Gastrocnemius medialis (tissue), 4 donors: Measurements from ENCODE around the gene DMD. TPM values are rescaled to one million over a fixed set of nuclear protein-coding genes. Genes with fewer than 3 reads are reported as not detected.

Source experiments
- ATAC-seq, 2 donors: fragments of 150-250 bp; one replicate each; pipeline ENCODE4 v1.9.1; 2016
- DNase-seq, 2 donors: peaks; one replicate each; pipeline ENCODE4 v3.0.0-alpha.2; 2019
- H3K27ac ChIP-seq, 4 donors: fragments of 200-600 bp; sonication (generic); 1 replicate in 1 of 4; 2 replicates in 3 of 4; pipeline ENCODE4 v1.5.1; 2016 to 2018; ENCODE audit warnings: mild to moderate bottlenecking in 2 of 4, moderate library complexity in 1 of 4
- H3K27me3 ChIP-seq, 3 donors: fragments of 200-600 bp; sonication (generic) in 2 of 3; 1 replicate in 1 of 3; 2 replicates in 2 of 3; pipeline versions ENCODE4 v1.5.1 to v1.6.0; 2016 to 2019; ENCODE audit warnings: mild to moderate bottlenecking in 1 of 3, moderate library complexity in 1 of 3
- H3K36me3 ChIP-seq, 2 donors: fragments of 200-600 bp; sonication (generic) in 1 of 2; one replicate each; pipeline ENCODE4 v1.5.1; 2017 to 2018
- H3K4me1 ChIP-seq, 2 donors: fragments of 200-600 bp; sonication (generic) in 1 of 2; one replicate each; pipeline ENCODE4 v1.5.1; 2016 to 2017; ENCODE audit warnings: mild to moderate bottlenecking in 2 of 2
- H3K4me3 ChIP-seq, 4 donors: fragments of 200-600 bp; sonication (generic) in 3 of 4; 1 replicate in 1 of 4; 2 replicates in 3 of 4; pipeline ENCODE4 v1.5.1; 2016 to 2019; ENCODE audit warnings: mild to moderate bottlenecking in 2 of 4
- H3K9me3 ChIP-seq, 3 donors: fragments of 200-600 bp; sonication (generic) in 2 of 3; 1 replicate in 1 of 3; 2 replicates in 2 of 3; pipeline ENCODE4 v1.5.1; 2016 to 2019
- CTCF ChIP-seq, 5 experiments: fragments of 450-650 bp in 3 of 5; fragments of 200-600 bp in 2 of 5; sonication (generic) in 2 of 5; IDR thresholded peaks in 4 of 5; conservative IDR thresholded peaks in 1 of 5; 1 replicate in 4 of 5; 2 replicates in 1 of 5; pipeline ENCODE4 v1.5.1; 2016 to 2019; ENCODE audit warnings: antibody characterized with exemption in 5 of 5, mild to moderate bottlenecking in 3 of 5, moderate library complexity in 3 of 5
- POLR2A ChIP-seq, 2 donors: fragments of 450-650 bp; IDR thresholded peaks; one replicate each; pipeline ENCODE4 v1.6.1; 2017; ENCODE audit warnings: antibody characterized with exemption in 2 of 2, mild to moderate bottlenecking in 2 of 2, moderate library complexity in 2 of 2
- in situ Hi-C, 4 donors: fragments of 200-750 bp; cut with MboI; loops; one replicate each; pipeline versions ENCODE4 v1.15.0 to v1.8.0; 2017; ENCODE audit warnings: low sequenced_read_pairs in 4 of 4
- intact Hi-C: fragments of 100-400 bp; cut with DNase I; formaldehyde crosslinking; loops from one replicate; pipeline ENCODE4 v1.15.1; 2023; ENCODE audit warnings: low total_unique reads
- total RNA-seq, 4 donors: library from RNA; depleted of rRNA; stranded (reverse); fragments of >200 nt; gene quantifications; one replicate each; pipeline versions ENCODE4 v1.1.0 to v1.2.3, GENCODE V29; 2016

Gene DMD
- total RNA-seq, 4 donors from 2014 or later = 53.5 to 201 (median 98.9) TPM

- DNase-seq (no peak), ATAC-seq (no peak)
- intact Hi-C loops = no loop called here
- Histone ChIP-seq H3K27me3 (no peaks in the 10 kb centered on the region), H3K4me1 (no peaks in the 10 kb centered on the region), H3K9me3 (no peaks in the 10 kb centered on the region), H3K27ac (no peak overlapping the region), H3K4me3 (no peak overlapping the region), H3K36me3 (no peaks in the 10 kb centered on the region)
- no peak for TF ChIP-seq POLR2A (IDR thresholded peaks at IDR 0.05)
- no peak for TF ChIP-seq CTCF (IDR thresholded peaks at IDR 0.05 in 4 of 5, conservative IDR thresholded peaks at IDR 0.05 in 1 of 5)
- in situ Hi-C loops = no loop called here
Observed at GRCh38 chrX:32280921-32281320, 930.4 kb downstream of the DMD start.

GRCh38 chrX:32280489-32280888 is 930.9 kb downstream of the DMD start:
- ATAC-seq = no peak
- no peak overlapping the region for H3K4me3 ChIP-seq
- no peaks in the 10 kb centered on the region for H3K4me1 ChIP-seq
- in situ Hi-C loops = no loop called here
- no peak for TF ChIP-seq CTCF (IDR thresholded peaks at IDR 0.05 in 4 of 5, conservative IDR thresholded peaks at IDR 0.05 in 1 of 5)
- TF ChIP-seq POLR2A (IDR thresholded peaks at IDR 0.05) = no peak
- H3K27ac ChIP-seq = no peak overlapping the region
- H3K9me3 ChIP-seq = no peaks in the 10 kb centered on the region
- intact Hi-C loops = no loop called here
- H3K27me3 ChIP-seq = no peaks in the 10 kb centered on the region
- H3K36me3 ChIP-seq = no peaks in the 10 kb centered on the region
- DNase-seq = no peak

- DNase-seq = no peak
- Histone ChIP-seq H3K36me3 (no peaks in the 10 kb centered on the region), H3K4me3 (no peak overlapping the region), H3K9me3 (no peaks in the 10 kb centered on the region), H3K27me3 (no peaks in the 10 kb centered on the region), H3K27ac (no peak overlapping the region), H3K4me1 (no peaks in the 10 kb centered on the region)
- TF ChIP-seq CTCF (IDR thresholded peaks at IDR 0.05 in 4 of 5, conservative IDR thresholded peaks at IDR 0.05 in 1 of 5) = no peak
- no peak for TF ChIP-seq POLR2A (IDR thresholded peaks at IDR 0.05)
- no peak for ATAC-seq
- in situ Hi-C loops (no loop called here), intact Hi-C loops (no loop called here)
Observed at GRCh38 chrX:32276153-32276552, 935.2 kb downstream of the DMD start.

- H3K27me3 ChIP-seq = no peaks in the 10 kb centered on the region
- no peak overlapping the region for H3K4me3 ChIP-seq
- H3K9me3 ChIP-seq = no peaks in the 10 kb centered on the region
- in situ Hi-C loops (no loop called here), intact Hi-C loops (no loop called here)
- ATAC-seq (no peak), DNase-seq (no peak)
- H3K4me1 ChIP-seq = no peaks in the 10 kb centered on the region
- TF ChIP-seq POLR2A (IDR thresholded peaks at IDR 0.05) (no peak), CTCF (IDR thresholded peaks at IDR 0.05 in 4 of 5, conservative IDR thresholded peaks at IDR 0.05 in 1 of 5) (no peak)
- H3K36me3 ChIP-seq = no peaks in the 10 kb centered on the region
- H3K27ac ChIP-seq = no peak overlapping the region
Observed at GRCh38 chrX:32269866-32270265, 941.5 kb downstream of the DMD start.

GRCh38 chrX:32268207-32268606 is 943.1 kb downstream of the DMD start:
- no peak overlapping the region for H3K27ac ChIP-seq
- TF ChIP-seq POLR2A (IDR thresholded peaks at IDR 0.05) (no peak), CTCF (IDR thresholded peaks at IDR 0.05 in 4 of 5, conservative IDR thresholded peaks at IDR 0.05 in 1 of 5) (no peak)
- no peaks in the 10 kb centered on the region for H3K4me1 ChIP-seq
- H3K36me3 ChIP-seq = no peaks in the 10 kb centered on the region
- in situ Hi-C loops = no loop called here
- ATAC-seq (no peak), DNase-seq (no peak)
- intact Hi-C loops = no loop called here
- no peaks in the 10 kb centered on the region for H3K9me3 ChIP-seq
- no peak overlapping the region for H3K4me3 ChIP-seq
- H3K27me3 ChIP-seq = no peaks in the 10 kb centered on the region
